Dendritic cell treated with granulocyte-macrophage colony-stimulating factor and Interleukin-4, amounts not matched to agents 40 ng/mL and 50 ng/mL, for 4 days (primary cell): ENCODE measurements around the gene TNKS2.

Experiments used
- H3K27ac Mint-ChIP-seq: one replicate; pipeline ENCODE4 v1.8.0; 2022; ENCODE audit warnings: mild to moderate bottlenecking, mixed read lengths
- H3K27me3 Mint-ChIP-seq: one replicate; pipeline ENCODE4 v1.8.0; 2022; ENCODE audit warnings: mild to moderate bottlenecking, mixed read lengths
- H3K36me3 Mint-ChIP-seq: one replicate; pipeline ENCODE4 v1.8.0; 2022; ENCODE audit warnings: low read depth, mixed read lengths
- H3K4me1 Mint-ChIP-seq: one replicate; pipeline ENCODE4 v1.8.0; 2022; ENCODE audit warnings: low read depth, mixed read lengths
- H3K4me3 Mint-ChIP-seq: one replicate; pipeline ENCODE4 v1.8.0; 2022; ENCODE audit warnings: mild to moderate bottlenecking, moderate library complexity, mixed read lengths
- H3K9me3 Mint-ChIP-seq: one replicate; pipeline ENCODE4 v1.8.0; 2022; ENCODE audit warnings: mixed read lengths
- intact Hi-C: fragments of 100-400 bp; cut with micrococcal nuclease; formaldehyde crosslinking; loops from one replicate; pipeline ENCODE4 v1.15.0; 2022

Gene TNKS2

DNA sequence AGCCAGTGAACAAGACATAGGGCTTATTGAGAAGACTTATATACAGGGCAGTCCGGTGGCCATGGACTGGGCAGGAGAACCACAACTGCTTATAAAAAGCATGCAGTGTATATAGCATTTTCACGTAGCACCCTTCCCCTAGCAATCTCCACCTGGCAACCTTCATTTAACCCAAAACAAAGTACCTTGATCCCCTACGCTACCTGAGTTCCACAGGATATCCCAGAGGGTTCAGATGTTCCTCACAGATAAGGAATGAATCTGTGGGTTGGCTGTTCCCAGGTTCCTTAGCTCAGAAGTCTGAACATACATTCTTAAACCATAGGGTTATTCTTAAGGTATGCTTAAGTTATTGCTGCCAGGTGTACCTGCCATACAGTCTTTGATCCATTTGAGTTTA lies 22.0 kb upstream of the TNKS2 start:
- intact Hi-C loops, result no loop called here
- no peak overlapping the region for H3K4me3 Mint-ChIP-seq
- no peak overlapping the region for H3K27ac Mint-ChIP-seq
- H3K27me3 Mint-ChIP-seq, result peaks cover under 1% of the 10 kb centered on the region
- H3K36me3 Mint-ChIP-seq, result no peaks in the 10 kb centered on the region
- no peaks in the 10 kb centered on the region for H3K9me3 Mint-ChIP-seq
- no peaks in the 10 kb centered on the region for H3K4me1 Mint-ChIP-seq

DNA sequence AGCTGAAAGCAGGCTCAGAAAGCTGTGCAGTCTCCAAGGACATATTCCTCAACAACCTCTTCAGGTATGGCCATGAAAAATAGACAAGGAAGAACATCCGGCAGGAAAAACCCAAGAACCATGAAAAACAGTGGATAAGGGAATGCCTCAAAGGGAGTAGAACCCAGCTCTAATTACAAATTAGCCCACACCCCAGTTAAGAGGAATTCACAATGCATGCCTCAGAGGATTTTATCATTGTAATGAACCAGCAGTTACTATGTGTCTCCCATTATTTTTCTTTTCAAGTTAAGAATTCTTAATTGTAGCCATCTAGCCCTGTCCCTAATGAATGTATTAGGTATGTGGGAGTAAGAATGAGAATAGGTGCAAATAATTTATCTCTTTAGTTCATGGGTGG lies 19.7 kb upstream of the TNKS2 start:
- Mint-ChIP-seq H3K9me3 (no peaks in the 10 kb centered on the region), H3K27ac (no peak overlapping the region), H3K4me1 (peaks cover 6% of the 10 kb centered on the region), H3K36me3 (no peaks in the 10 kb centered on the region), H3K27me3 (peaks cover 3% of the 10 kb centered on the region), H3K4me3 (no peak overlapping the region)
- intact Hi-C loops, result no loop called here

DNA sequence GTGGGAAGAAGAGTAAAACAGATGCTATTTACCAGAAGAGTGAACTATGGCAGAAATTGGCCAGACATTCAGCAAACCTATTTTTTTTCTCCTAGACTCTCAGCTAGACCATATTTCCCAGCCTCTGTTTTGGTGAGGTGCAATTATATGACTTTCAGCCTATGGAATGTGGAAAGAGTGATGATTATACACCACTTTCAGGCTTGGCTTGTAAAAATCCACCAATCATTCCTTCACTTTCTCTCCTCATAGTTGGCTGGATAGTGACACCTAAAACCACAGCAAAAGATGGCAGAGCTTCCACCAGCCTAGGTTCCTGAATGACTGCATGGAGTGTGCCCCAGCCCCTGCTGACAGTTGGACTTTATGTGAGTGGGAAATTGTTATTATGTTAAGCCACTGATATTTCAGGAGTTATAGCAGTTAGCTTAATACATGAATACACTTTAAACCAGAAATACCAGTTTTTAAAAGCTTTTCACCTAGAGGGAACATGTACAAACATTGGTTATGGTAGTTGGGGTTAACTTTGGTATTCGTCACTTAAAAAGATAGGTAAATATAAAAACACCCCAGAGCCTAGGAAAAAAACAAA lies 19.1 kb upstream of the TNKS2 start:
- no peak overlapping the region for H3K27ac Mint-ChIP-seq
- no peak overlapping the region for H3K4me3 Mint-ChIP-seq
- H3K36me3 Mint-ChIP-seq, result no peaks in the 10 kb centered on the region
- peaks cover 3% of the 10 kb centered on the region for H3K27me3 Mint-ChIP-seq
- intact Hi-C loops, result no loop called here
- H3K4me1 Mint-ChIP-seq, result peaks cover 6% of the 10 kb centered on the region
- no peaks in the 10 kb centered on the region for H3K9me3 Mint-ChIP-seq

DNA sequence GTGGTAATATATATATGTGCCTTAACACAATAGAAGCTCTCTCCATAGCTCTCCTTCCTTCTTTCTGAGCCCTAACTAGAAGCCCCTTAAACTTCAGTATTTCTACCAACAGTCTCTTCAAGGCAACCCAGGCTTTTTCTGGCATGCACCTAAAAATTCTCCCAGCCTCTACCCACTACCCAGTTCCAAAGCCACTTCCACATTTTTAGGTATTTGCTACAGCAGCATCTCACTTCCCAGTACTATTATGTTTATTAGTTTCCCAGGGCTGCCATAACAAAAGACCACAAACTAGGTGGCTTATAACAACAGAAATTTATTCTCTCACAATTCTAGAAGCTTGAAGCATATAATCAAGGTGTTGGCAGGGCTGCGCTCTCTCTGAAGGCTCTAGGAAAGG lies 15.7 kb upstream of the TNKS2 start:
- Mint-ChIP-seq H3K27me3 (peaks cover 3% of the 10 kb centered on the region), H3K36me3 (no peaks in the 10 kb centered on the region), H3K27ac (no peak overlapping the region), H3K4me1 (peaks cover 6% of the 10 kb centered on the region), H3K9me3 (no peaks in the 10 kb centered on the region), H3K4me3 (no peak overlapping the region)
- intact Hi-C loops, result no loop called here

DNA sequence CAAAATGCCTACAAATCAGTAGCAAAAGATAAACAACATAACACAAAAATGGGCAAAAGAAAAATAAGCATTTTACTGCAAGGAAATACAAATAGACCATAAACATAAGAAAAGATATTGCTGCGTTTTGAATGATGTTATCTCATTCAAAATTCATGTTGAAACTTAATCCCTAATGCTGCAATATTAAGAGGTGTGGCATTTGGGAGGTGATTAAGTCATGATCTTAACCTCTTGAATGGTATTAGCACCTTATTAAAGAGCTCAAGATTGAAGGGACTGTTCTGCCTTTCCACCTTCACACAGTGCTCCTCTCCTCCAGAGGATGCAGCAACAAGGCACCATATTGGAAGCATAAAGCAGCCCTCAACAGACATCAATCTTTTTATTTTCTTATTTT lies 12.4 kb upstream of the TNKS2 start:
- intact Hi-C loops, result no loop called here
- H3K4me3 Mint-ChIP-seq, result no peak overlapping the region
- peaks cover 3% of the 10 kb centered on the region for H3K27me3 Mint-ChIP-seq
- H3K4me1 Mint-ChIP-seq, result peaks cover 6% of the 10 kb centered on the region
- no peaks in the 10 kb centered on the region for H3K9me3 Mint-ChIP-seq
- no peak overlapping the region for H3K27ac Mint-ChIP-seq
- no peaks in the 10 kb centered on the region for H3K36me3 Mint-ChIP-seq

DNA sequence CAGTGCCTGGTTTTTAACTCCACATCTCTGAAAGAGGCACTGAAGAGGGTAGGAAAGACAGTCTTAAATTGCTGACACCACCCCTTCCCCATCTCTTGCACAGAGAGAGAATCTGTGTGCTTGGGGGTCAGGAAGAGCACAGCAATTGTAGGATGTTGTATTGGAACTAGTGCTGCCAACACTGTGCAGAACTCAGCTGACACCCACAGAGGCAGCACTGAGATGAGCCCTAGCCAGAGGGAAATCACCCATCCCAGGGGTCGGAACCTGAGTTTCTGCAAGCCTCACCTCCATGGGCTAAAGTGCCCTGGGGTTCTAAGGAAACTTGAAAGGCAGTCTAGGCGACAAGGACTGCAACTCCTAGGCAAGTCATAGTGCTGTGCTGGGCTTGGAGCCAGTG lies 11.0 kb upstream of the TNKS2 start:
- Mint-ChIP-seq H3K27ac (no peak overlapping the region), H3K27me3 (no peaks in the 10 kb centered on the region), H3K4me1 (peaks cover 6% of the 10 kb centered on the region), H3K9me3 (no peaks in the 10 kb centered on the region), H3K4me3 (no peak overlapping the region), H3K36me3 (no peaks in the 10 kb centered on the region)
- intact Hi-C loops, result no loop called here

DNA sequence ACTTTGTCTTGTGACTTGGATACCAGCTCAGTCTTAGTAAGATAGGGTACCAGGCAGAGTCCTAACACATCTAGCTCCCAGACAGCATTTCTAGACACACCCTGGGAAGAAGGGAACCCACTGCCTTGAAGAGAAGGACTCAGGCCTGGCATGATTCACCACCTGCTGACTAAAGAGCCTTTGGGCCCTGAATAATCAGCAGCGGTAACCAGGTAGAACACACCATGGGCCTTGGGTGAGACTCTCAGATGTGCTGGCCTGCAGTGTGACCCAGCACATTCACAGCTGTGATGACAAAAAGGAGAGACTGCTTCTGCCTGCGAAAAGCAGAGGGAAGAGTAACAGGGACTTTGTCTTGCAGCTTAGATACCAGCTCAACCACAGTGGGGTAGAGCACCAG lies 10.4 kb upstream of the TNKS2 start:
- no peak overlapping the region for H3K27ac Mint-ChIP-seq

DNA sequence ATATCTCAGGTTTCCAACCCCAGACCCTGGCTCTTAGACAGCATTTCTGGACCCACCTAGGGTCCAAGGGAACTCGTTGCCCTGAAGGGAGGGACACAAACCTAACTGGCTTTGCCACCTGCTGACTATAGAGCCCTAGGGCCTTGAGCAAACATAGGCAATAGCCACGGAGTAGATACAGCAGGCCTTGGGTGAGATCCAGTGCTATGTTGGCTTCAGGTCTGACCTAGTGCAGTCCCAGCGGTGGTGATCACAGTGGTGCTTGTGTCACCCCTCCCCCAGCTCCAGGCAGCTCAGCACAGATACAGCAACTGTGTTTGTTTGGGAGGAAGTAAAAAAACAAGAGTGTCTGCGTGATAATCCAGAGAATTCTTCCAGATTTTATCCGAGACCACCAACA lies 9.7 kb upstream of the TNKS2 start:
- Mint-ChIP-seq H3K36me3 (no peaks in the 10 kb centered on the region), H3K4me3 (no peak overlapping the region), H3K4me1 (no peaks in the 10 kb centered on the region), H3K27me3 (no peaks in the 10 kb centered on the region), H3K9me3 (no peaks in the 10 kb centered on the region), H3K27ac (no peak overlapping the region)
- intact Hi-C loops, result no loop called here

More for the DNA sequence above, 10.4 kb upstream of the TNKS2 start:
- Mint-ChIP-seq H3K27me3 (no peaks in the 10 kb centered on the region), H3K4me1 (peaks cover under 1% of the 10 kb centered on the region), H3K36me3 (no peaks in the 10 kb centered on the region), H3K4me3 (no peak overlapping the region), H3K9me3 (no peaks in the 10 kb centered on the region)
- intact Hi-C loops, result no loop called here

DNA sequence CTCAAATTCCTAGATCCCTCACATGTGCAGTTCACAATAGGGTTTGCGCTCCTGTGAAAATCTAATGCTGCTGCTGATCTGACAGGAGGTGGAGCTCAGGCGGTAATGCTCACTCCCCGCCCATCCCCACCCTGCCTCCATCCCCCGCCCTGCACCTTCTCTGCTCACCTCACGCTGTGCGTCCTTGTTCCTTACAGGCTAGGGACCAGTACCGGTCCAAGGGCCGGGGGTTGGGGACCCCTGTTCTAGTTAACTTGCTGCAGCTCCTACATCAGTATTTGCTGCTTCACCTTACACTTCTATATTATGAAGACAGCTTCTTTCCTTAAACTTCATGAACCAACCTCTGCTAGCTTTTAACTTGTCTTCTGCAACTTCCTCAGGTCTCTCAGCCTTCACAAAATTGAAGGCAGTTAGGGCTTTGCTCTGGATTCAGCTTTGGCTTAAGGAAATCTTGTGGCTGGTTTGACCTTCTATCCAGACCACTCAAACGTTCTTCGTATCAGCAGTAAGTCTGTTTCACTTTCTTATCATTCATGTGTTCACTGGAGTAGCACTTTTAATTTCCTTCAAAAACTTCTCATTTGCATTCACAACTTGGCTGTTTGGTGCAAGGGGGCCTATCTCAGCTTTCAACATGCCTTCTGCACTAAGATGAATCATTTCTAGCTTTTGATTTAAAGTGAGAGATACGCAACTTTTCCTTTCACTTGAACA lies 1.7 kb upstream of the TNKS2 start:
- H3K4me3 Mint-ChIP-seq, result peak overlapping the region; percentile 71
- peaks cover 41% of the 10 kb centered on the region for H3K4me1 Mint-ChIP-seq

DNA sequence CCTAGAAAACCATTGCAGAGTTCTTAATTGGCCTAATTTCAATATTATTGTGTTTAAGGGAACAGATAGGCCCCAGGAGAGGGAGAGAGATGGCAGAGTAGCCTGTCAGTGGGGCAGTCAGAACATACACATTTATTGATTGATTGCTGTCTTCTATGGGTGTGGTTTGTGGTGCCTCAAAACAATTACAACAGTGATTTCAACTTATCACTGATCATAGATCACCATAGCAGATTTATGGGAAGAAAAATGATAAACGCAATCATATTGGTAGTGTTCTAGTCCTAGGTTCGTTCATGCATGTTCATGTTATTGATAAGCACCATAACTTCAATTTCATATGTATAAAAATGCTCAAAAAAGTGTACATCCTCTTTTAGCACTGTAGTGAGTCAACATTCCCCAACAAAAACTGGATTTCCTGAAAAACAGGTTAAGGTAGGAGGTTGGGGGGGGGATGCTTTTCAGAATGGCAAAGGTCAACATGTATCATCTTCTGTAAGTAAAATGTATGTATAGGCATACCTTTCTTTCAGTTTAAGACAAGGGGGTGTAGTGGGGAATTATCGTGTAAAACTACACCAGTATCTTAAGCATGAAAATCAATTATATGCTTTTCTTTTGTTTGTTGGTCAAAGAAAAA lies 1.1 kb upstream of the TNKS2 start:
- peak overlapping the region; percentile 96 for H3K4me3 Mint-ChIP-seq
- H3K9me3 Mint-ChIP-seq, result no peaks in the 10 kb centered on the region
- intact Hi-C loops, result loop anchor here (5.0 kb wide), 2 partner anchors 110 to 125 kb away; partner anchors contain the start of genes BTAF1 and FGFBP3
- peak overlapping the region; percentile 99 for H3K27ac Mint-ChIP-seq
- peaks cover 48% of the 10 kb centered on the region for H3K4me1 Mint-ChIP-seq
- H3K36me3 Mint-ChIP-seq, result peaks cover 44% of the 10 kb centered on the region
- H3K27me3 Mint-ChIP-seq, result peaks cover 6% of the 10 kb centered on the region

More for the DNA sequence above, 1.7 kb upstream of the TNKS2 start:
- Mint-ChIP-seq H3K27ac (peak overlapping the region; percentile 99), H3K27me3 (peaks cover 6% of the 10 kb centered on the region), H3K9me3 (no peaks in the 10 kb centered on the region), H3K36me3 (peaks cover 37% of the 10 kb centered on the region)
- intact Hi-C loops, result loop anchor here (5.0 kb wide), 2 partner anchors 111 to 126 kb away; partner anchors contain the start of genes BTAF1 and FGFBP3

DNA sequence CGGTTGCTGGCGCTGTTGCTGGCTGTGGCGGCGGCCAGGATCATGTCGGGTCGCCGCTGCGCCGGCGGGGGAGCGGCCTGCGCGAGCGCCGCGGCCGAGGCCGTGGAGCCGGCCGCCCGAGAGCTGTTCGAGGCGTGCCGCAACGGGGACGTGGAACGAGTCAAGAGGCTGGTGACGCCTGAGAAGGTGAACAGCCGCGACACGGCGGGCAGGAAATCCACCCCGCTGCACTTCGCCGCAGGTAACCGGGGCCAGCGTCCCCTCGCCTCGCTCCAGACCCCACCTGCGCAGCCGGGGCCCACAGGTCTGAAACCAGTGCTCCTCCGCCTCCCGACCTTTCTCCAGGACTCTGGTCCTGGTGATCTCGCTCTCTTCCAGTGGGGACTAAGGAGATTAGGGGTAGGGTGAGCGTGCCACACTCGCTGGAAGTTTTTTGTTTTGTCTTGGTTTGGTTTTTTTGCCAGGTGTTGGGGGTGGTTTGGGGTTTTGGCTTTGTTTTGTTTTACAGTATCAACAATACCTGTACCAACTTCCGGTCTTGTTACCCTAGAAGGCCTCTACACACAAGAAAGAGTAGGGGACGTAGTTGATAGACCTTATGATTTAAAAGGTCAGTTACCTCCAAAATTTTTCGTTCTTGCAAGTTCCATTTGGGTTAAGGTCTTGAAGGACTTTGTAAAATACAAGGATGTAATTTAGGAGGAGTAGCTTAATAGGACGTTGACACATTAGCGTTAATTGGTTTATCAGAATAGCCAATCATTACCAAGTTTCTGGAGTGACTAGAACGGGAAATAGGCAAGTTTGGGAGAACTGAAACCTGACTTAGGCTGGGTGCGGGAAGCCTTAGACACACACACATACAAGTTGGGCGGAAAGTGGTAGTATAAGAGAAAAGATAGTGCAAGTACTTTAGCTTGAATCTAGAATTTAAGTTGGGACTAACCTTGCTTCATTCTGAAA lies 704 bp downstream of the TNKS2 start:
- H3K36me3 Mint-ChIP-seq, result peaks cover 53% of the 10 kb centered on the region
- intact Hi-C loops, result loop anchor here (5.0 kb wide), 2 partner anchors 108 to 123 kb away; partner anchors contain the start of genes BTAF1 and FGFBP3

DNA sequence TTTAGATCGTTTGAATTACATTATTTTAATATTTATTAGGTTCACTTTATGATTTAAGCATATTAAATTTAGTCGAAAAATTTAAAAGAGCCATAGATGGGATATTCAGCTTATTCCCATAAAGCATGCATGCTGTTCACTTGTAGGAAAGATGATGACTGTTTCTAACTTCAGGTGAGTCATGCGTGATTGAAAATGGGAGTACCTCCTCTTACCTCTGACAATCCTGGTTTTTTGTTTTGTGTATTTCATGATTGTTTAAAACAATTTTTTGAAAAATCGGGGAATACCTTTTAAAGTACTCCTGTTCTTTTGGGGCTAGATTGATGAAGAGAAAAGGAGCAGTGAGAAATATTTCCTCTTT lies 1.4 kb downstream of the TNKS2 start:
- Mint-ChIP-seq H3K27ac (peak overlapping the region; percentile 99), H3K27me3 (peaks cover 2% of the 10 kb centered on the region), H3K4me1 (peaks cover 60% of the 10 kb centered on the region), H3K9me3 (no peaks in the 10 kb centered on the region), H3K4me3 (peak overlapping the region; percentile 72), H3K36me3 (peaks cover 56% of the 10 kb centered on the region)
- intact Hi-C loops, result loop anchor here (5.0 kb wide), 2 partner anchors 108 to 123 kb away; partner anchors contain the start of genes BTAF1 and FGFBP3

More for the DNA sequence above, 704 bp downstream of the TNKS2 start:
- Mint-ChIP-seq H3K4me3 (peak overlapping the region; percentile 96), H3K27ac (peak overlapping the region; percentile 99), H3K27me3 (peaks cover 6% of the 10 kb centered on the region), H3K9me3 (no peaks in the 10 kb centered on the region), H3K4me1 (peaks cover 60% of the 10 kb centered on the region)

DNA sequence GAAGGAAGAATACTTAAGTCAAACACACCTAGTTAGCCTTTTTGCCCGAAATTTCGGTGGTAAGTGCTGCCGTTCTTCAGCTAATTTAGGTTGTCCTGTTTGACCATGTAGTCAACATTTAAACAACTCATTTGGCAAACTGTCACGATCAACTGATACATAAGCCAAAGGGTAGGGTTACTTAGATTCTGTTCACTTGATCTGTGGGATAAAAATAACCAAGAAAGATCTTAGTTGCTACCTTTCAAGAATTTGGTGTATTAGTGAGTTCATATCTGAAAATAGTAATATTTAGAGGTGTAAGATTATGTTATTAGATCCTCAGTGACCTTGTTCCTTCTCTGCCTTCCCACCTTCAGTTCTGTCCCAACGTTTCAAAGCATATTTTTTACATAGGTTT lies 2.0 kb downstream of the TNKS2 start:
- peaks cover 62% of the 10 kb centered on the region for H3K36me3 Mint-ChIP-seq
- H3K27ac Mint-ChIP-seq, result peak overlapping the region; percentile 99
- peaks cover 63% of the 10 kb centered on the region for H3K4me1 Mint-ChIP-seq
- intact Hi-C loops, result no loop called here
- no peaks in the 10 kb centered on the region for H3K9me3 Mint-ChIP-seq
- H3K27me3 Mint-ChIP-seq, result peaks cover under 1% of the 10 kb centered on the region
- H3K4me3 Mint-ChIP-seq, result peak overlapping the region; percentile 72
